ENCODE data around the gene NODAL. TPM values are rescaled to one million over a fixed set of nuclear protein-coding genes. Genes with fewer than 3 reads are reported as not detected.

Gene NODAL
- total RNA-seq, 1 experiment from 2014 or later: 0.30 TPM

GRCh38 chr10:70448236-70448635, 6.8 kb upstream of the NODAL start (continued):
- no peak for TF ChIP-seq SIN3A (IDR thresholded peaks at IDR 0.05; ENCODE audit: low read depth)

- Histone ChIP-seq H3K9me3 (ENCODE audit: control insufficient read depth in 1 of 2, insufficient read depth in 1 of 2, low read depth in 1 of 2, low read length in 2 of 2) (no peaks in the 10 kb centered on the region), H3K27me3 (ENCODE audit: insufficient read depth, low read length) (no peaks in the 10 kb centered on the region), H3K4me2 (ENCODE audit: low read length) (no peak overlapping the region), H3K4me3 (replicated peaks in 1 of 2; ENCODE audit: low read depth in 1 of 2, low read length in 2 of 2) (no peak overlapping the region), H3K9ac (ENCODE audit: low read length) (no peak overlapping the region), H3K9me2 (ENCODE audit: insufficient read depth) (no peaks in the 10 kb centered on the region), H4K20me1 (ENCODE audit: insufficient read depth) (no peaks in the 10 kb centered on the region), H3K4me1 (ENCODE audit: control insufficient read depth in 1 of 2, insufficient read depth in 2 of 2, low read length in 2 of 2) (no peaks in the 10 kb centered on the region; a peak in 1 of 4 replicates), H3K79me2 (ENCODE audit: insufficient read depth, low read length) (no peaks in the 10 kb centered on the region), H2AFZ (ENCODE audit: low read depth, low read length, poor library complexity, severe bottlenecking) (no peak overlapping the region), H3K36me3 (ENCODE audit: control insufficient read depth in 1 of 2, insufficient read depth in 2 of 2, low read length in 2 of 2) (no peaks in the 10 kb centered on the region), H3K27ac (ENCODE audit: low read depth, low read length) (no peak overlapping the region)
- no TSS peak for BruUV-seq (replicated peaks)
- intact Hi-C loops (cut with micrococcal nuclease): no loop called here
- no peak for TF ChIP-seq CEBPB (IDR thresholded peaks at IDR 0.05; ENCODE audit: low read depth)
- no peak for TF ChIP-seq TCF7L2 (IDR thresholded peaks at IDR 0.05; ENCODE audit: borderline replicate concordance, extremely low read depth, insufficient read depth, insufficient read length)
- TF ChIP-seq SP1 (IDR thresholded peaks at IDR 0.05; ENCODE audit: low read depth): no peak
- TF ChIP-seq EZH2phosphoT487 (IDR thresholded peaks at IDR 0.05; ENCODE audit: borderline replicate concordance): no peak
- TF ChIP-seq FOSL1 (IDR thresholded peaks at IDR 0.05; ENCODE audit: low read depth): no peak
- no peak for TF ChIP-seq REST (IDR thresholded peaks at IDR 0.05; ENCODE audit: low read depth)
- no peak for TF ChIP-seq ELF1 (IDR thresholded peaks at IDR 0.05; ENCODE audit: borderline replicate concordance, low read depth)
- TF ChIP-seq SIN3A (IDR thresholded peaks at IDR 0.05; ENCODE audit: low read depth): no peak
- TF ChIP-seq, protein P1, sequence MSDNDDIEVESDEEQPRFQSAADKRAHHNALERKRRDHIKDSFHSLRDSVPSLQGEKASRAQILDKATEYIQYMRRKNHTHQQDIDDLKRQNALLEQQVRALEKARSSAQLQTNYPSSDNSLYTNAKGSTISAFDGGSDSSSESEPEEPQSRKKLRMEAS (IDR thresholded peaks at IDR 0.05): no peak
- no peak for TF ChIP-seq POLR2AphosphoS5 (IDR thresholded peaks at IDR 0.05; ENCODE audit: low read depth, low read length)
- TF ChIP-seq, protein P2, sequence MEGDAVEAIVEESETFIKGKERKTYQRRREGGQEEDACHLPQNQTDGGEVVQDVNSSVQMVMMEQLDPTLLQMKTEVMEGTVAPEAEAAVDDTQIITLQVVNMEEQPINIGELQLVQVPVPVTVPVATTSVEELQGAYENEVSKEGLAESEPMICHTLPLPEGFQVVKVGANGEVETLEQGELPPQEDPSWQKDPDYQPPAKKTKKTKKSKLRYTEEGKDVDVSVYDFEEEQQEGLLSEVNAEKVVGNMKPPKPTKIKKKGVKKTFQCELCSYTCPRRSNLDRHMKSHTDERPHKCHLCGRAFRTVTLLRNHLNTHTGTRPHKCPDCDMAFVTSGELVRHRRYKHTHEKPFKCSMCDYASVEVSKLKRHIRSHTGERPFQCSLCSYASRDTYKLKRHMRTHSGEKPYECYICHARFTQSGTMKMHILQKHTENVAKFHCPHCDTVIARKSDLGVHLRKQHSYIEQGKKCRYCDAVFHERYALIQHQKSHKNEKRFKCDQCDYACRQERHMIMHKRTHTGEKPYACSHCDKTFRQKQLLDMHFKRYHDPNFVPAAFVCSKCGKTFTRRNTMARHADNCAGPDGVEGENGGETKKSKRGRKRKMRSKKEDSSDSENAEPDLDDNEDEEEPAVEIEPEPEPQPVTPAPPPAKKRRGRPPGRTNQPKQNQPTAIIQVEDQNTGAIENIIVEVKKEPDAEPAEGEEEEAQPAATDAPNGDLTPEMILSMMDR (IDR thresholded peaks at IDR 0.05 in 2 of 3, conservative IDR thresholded peaks at IDR 0.05 in 1 of 3; ENCODE audit: borderline replicate concordance in 1 of 3, insufficient read depth in 1 of 3, low read depth in 2 of 3, low read length in 2 of 3): no peak
- no peak for TF ChIP-seq EGR1 (IDR thresholded peaks at IDR 0.05; ENCODE audit: low read depth)
- no peak for TF ChIP-seq JUND (IDR thresholded peaks at IDR 0.05)
- TF ChIP-seq CBX3 (IDR thresholded peaks at IDR 0.05; ENCODE audit: low read depth): no peak
- TF ChIP-seq RAD21 (IDR thresholded peaks at IDR 0.05; ENCODE audit: low read depth): no peak
- no peak for TF ChIP-seq SRF (IDR thresholded peaks at IDR 0.05; ENCODE audit: low read depth)
- POLR2A ChIA-PET: no interaction called here
- DNase-seq (ENCODE audit: low read depth, low spot score) (no peak), ATAC-seq (no peak)
- RAD21 ChIA-PET (ENCODE audit: low non-redundant PET in 1 of 2, low total read pairs in 2 of 2, uncharacterized antibody in 2 of 2, unreplicated experiment in 2 of 2): no interaction called here
- CTCF ChIA-PET: no interaction called here
Measured at GRCh38 chr10:70445718-70446657, 4.5 kb upstream of the NODAL start.

Measured in HCT116 (cell line).